A172 (cell line): ENCODE measurements around the gene TSGA10. TPM values are rescaled to one million over a fixed set of nuclear protein-coding genes. Genes with fewer than 3 reads are reported as not detected.

Experiments used
- total RNA-seq: library from RNA; depleted of rRNA; stranded (reverse); fragments of >200 nt; shearing (Covaris generic); gene quantifications from 2 replicates; pipeline ENCODE4 v1.2.3, GENCODE V29; 2014; rRNA removed

The TSGA10 gene
- total RNA-seq, 1 experiment from 2014 or later, result 4.0 TPM

Other genes starting within 250 kb of the TSGA10 start
- 0.79 and 3.1 TPM in 2 replicates for gene CRACDL, start 218.7 kb downstream of the TSGA10 start, total RNA-seq
- gene C2orf15, start 13.2 kb downstream of the TSGA10 start, total RNA-seq, result 1.0 and 1.4 TPM in 2 replicates
- gene LIPT1, start within 50 bp of the TSGA10 start, total RNA-seq, result 7.2 and 8.4 TPM in 2 replicates
- 79.9 and 80.1 TPM in 2 replicates for gene MITD1, start 26.1 kb upstream of the TSGA10 start, total RNA-seq
- 53.6 and 67.3 TPM in 2 replicates for gene MRPL30, start 26.2 kb upstream of the TSGA10 start, total RNA-seq
- not detected in 2 replicates for gene LYG2, start 100.7 kb upstream of the TSGA10 start, total RNA-seq
- gene LYG1, start 146.3 kb upstream of the TSGA10 start, total RNA-seq, result not detected in 2 replicates
- 197 and 209 TPM in 2 replicates for gene TXNDC9, start 181.4 kb upstream of the TSGA10 start, total RNA-seq
- gene EIF5B, start 182.4 kb upstream of the TSGA10 start, total RNA-seq, result 17.2 and 19.1 TPM in 2 replicates